Measurements from ENCODE around the gene TEX36. TPM values are rescaled to one million over a fixed set of nuclear protein-coding genes. Genes with fewer than 3 reads are reported as not detected.

TEX36 gene
- total RNA-seq, 4 donors from 2014 or later: not detected

GRCh38 chr10:125637496-125637895 is 45.5 kb downstream of the TEX36 start:
- no peaks in the 10 kb centered on the region for H3K27me3 ChIP-seq
- intact Hi-C loops (cut with DNase I): no loop called here
- no peaks in the 10 kb centered on the region for H3K9me3 ChIP-seq
- H3K4me3 ChIP-seq (replicated peaks in 1 of 3): no peak overlapping the region
- H3K36me3 ChIP-seq: no peaks in the 10 kb centered on the region
- DNase-seq: no peak
- no peaks in the 10 kb centered on the region for H3K4me1 ChIP-seq
- TF ChIP-seq, protein P1, sequence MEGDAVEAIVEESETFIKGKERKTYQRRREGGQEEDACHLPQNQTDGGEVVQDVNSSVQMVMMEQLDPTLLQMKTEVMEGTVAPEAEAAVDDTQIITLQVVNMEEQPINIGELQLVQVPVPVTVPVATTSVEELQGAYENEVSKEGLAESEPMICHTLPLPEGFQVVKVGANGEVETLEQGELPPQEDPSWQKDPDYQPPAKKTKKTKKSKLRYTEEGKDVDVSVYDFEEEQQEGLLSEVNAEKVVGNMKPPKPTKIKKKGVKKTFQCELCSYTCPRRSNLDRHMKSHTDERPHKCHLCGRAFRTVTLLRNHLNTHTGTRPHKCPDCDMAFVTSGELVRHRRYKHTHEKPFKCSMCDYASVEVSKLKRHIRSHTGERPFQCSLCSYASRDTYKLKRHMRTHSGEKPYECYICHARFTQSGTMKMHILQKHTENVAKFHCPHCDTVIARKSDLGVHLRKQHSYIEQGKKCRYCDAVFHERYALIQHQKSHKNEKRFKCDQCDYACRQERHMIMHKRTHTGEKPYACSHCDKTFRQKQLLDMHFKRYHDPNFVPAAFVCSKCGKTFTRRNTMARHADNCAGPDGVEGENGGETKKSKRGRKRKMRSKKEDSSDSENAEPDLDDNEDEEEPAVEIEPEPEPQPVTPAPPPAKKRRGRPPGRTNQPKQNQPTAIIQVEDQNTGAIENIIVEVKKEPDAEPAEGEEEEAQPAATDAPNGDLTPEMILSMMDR (IDR thresholded peaks at IDR 0.05): no peak
- TF ChIP-seq POLR2A (IDR thresholded peaks at IDR 0.05): no peak
- WGBS, 2 donors: 55 to 58% methylated on average over 6 of the region's 6 CpGs
- H3K27ac ChIP-seq: no peak overlapping the region

- Histone ChIP-seq H3K27me3 (no peaks in the 10 kb centered on the region), H3K9me3 (no peaks in the 10 kb centered on the region), H3K27ac (no peak overlapping the region), H3K36me3 (no peaks in the 10 kb centered on the region), H3K4me1 (no peaks in the 10 kb centered on the region), H3K4me3 (replicated peaks in 1 of 3) (no peak overlapping the region)
- WGBS, 2 donors: 90 to 91% methylated on average over 5 of the region's 5 CpGs
- DNase-seq: no peak
- no peak for TF ChIP-seq POLR2A (IDR thresholded peaks at IDR 0.05)
- TF ChIP-seq, protein P1 (IDR thresholded peaks at IDR 0.05): no peak
- intact Hi-C loops (cut with DNase I): no loop called here
Measured at GRCh38 chr10:125634606-125635005, 48.4 kb downstream of the TEX36 start.

- no peaks in the 10 kb centered on the region for H3K9me3 ChIP-seq
- no peak overlapping the region for H3K27ac ChIP-seq
- no peaks in the 10 kb centered on the region for H3K4me1 ChIP-seq
- intact Hi-C loops (cut with DNase I): no loop called here
- no peak overlapping the region for H3K4me3 ChIP-seq (replicated peaks in 1 of 3)
- 76% methylated on average over 13 of the region's 13 CpGs for WGBS, 2 donors
- H3K36me3 ChIP-seq: no peaks in the 10 kb centered on the region
- TF ChIP-seq POLR2A (IDR thresholded peaks at IDR 0.05): no peak
- TF ChIP-seq, protein P1 (IDR thresholded peaks at IDR 0.05): no peak
- DNase-seq: no peak
- no peaks in the 10 kb centered on the region for H3K27me3 ChIP-seq
Measured at GRCh38 chr10:125633517-125633999, 49.4 kb downstream of the TEX36 start.

DNA sequence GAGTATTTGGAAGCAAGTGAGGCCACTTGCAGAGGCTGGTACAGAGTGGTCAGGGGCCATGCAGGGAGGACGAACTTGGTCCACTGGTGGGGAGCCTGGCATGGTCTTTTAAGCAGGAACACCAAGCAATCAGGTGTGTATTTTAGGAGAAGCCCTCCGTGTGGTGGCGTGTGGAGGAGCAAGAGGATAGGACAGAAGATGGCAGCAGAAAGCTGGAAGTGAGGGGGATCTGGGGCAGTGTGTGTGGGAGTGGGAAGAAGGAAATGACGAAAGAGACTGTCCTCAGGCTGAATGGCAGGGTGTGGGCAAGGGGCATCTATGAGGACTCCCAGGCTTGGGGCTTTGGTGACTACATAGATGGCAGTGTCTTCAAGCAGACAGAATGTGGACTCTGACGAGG is 51.2 kb downstream of the TEX36 start:
- H3K4me3 ChIP-seq (replicated peaks in 1 of 3): no peak overlapping the region

GRCh38 chr10:125629758-125630376 is 53.1 kb downstream of the TEX36 start:
- 91 to 94% methylated on average over 3 of the region's 3 CpGs for WGBS, 2 donors
- H3K27ac ChIP-seq: no peak overlapping the region
- TF ChIP-seq POLR2A (IDR thresholded peaks at IDR 0.05): no peak
- TF ChIP-seq, protein P1 (IDR thresholded peaks at IDR 0.05): peak in 2 of 6 experiments; percentile 16 to 24
- no peaks in the 10 kb centered on the region for H3K4me1 ChIP-seq
- intact Hi-C loops (cut with DNase I): no loop called here
- no peaks in the 10 kb centered on the region for H3K36me3 ChIP-seq
- H3K27me3 ChIP-seq: no peaks in the 10 kb centered on the region
- H3K9me3 ChIP-seq: no peaks in the 10 kb centered on the region
- no peak for DNase-seq
- no peak overlapping the region for H3K4me3 ChIP-seq (replicated peaks in 1 of 3)

More for the DNA sequence above, 51.2 kb downstream of the TEX36 start:
- Histone ChIP-seq H3K27me3 (no peaks in the 10 kb centered on the region), H3K27ac (no peak overlapping the region), H3K4me1 (no peaks in the 10 kb centered on the region), H3K36me3 (no peaks in the 10 kb centered on the region), H3K9me3 (no peaks in the 10 kb centered on the region)
- no peak for DNase-seq
- intact Hi-C loops (cut with DNase I): no loop called here
- 81 to 84% methylated on average over 5 of the region's 5 CpGs for WGBS, 2 donors
- TF ChIP-seq POLR2A (IDR thresholded peaks at IDR 0.05): no peak
- TF ChIP-seq, protein P1 (IDR thresholded peaks at IDR 0.05): no peak

Data from thyroid gland (tissue), 4 donors.